HG02981 (cell line): ENCODE results near the gene LRTM2.

ENCODE experiments used
- ATAC-seq: cut with Tn5 transposase; IDR thresholded peaks from one replicate; pipeline ENCODE4 v1.9.1; 2021; ENCODE audit warnings: mild to moderate bottlenecking, moderate library complexity; ENCODE audit not compliant: unreplicated experiment

The LRTM2 gene

DNA sequence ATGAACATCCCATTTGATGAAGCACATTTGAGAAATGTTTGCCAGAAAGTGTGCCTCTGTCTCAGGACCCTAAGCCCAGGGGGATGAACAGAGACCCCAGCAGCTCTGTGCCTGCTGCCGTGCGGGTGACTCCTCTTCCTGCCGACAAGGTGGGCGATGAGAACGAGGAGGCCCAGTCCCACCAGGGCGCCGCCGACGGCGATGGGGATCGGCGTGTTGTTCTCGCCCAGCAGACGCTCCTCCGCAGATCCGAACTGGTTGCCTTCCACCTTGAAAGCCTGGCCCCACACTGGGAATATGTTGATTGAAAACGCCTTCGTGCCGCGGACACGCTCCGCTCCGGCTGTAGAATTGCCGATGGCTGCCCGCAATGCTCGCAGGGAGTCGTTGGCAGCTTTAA is 44.1 kb downstream of the LRTM2 start:
- ATAC-seq = no peak

DNA sequence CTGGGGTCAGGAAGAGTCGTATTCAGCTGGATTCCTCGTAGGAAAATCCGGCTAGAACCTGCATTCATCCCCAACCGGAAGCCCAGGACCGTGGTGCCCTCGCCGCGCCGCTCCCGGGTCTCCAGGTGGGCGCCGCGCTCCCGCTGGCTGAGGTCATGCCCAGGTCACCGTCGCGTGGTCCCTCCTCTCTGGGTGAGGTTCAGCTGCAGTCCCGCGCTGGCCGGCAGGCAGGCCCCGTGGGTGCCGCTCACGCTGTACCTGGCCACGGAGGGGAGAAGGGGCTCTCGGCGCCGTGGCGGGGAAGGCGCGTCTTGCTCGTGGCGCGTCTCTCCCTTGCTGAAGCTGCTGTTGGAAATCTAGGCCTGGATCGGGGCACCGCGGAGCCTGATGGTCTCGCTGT is 44.5 kb downstream of the LRTM2 start:
- ATAC-seq = no peak

DNA sequence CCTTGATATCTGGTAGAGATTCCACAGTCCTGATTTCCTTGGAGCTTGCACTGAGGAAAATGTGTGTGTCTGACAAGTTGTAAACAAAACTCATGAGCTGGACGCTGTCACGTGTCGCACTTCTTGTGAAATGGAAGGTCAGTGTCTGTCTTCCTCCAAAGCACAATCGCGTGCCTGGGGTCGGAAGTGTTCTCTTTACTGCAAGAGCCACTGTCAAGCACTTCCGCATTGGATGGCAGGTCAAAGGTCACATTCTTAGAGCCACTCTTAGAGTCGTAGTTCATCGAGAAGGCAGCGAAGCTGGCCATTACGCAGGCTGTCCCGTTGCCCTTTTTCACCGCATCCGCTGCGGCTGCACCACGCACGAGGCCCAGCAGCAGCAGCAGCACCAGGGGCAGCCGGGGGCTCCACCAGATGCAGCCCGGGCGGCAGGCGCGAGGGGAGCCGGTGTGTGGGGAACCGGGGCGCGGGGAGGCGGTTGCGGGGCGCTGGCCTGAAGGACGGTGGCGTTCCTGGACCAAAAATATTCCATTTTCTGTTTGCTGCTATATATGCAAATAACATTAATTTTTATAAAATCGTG is 45.0 kb downstream of the LRTM2 start:
- no peak for ATAC-seq

DNA sequence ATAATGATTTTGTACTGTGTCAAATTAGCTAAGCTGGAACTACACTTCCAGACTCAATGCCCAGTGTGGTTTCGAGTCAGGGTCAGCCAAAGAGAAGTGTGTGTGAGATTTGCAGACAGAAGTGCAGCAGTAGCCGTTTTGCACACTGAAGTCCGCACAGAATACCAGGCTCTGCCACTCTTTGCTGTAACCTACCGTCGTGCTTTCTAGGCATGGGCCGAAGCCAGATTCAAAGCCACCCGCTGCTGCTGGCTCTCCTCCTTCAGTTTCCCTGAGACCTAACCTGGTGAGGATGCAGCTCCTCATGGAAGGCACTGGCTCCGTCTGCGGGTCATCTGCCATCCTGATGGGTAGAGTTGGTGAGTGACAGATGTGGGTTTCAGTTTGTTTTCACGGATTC is 48.8 kb downstream of the LRTM2 start:
- ATAC-seq = no peak

GRCh38 chr12:1870086-1870485 is 49.7 kb downstream of the LRTM2 start:
- ATAC-seq = no peak

DNA sequence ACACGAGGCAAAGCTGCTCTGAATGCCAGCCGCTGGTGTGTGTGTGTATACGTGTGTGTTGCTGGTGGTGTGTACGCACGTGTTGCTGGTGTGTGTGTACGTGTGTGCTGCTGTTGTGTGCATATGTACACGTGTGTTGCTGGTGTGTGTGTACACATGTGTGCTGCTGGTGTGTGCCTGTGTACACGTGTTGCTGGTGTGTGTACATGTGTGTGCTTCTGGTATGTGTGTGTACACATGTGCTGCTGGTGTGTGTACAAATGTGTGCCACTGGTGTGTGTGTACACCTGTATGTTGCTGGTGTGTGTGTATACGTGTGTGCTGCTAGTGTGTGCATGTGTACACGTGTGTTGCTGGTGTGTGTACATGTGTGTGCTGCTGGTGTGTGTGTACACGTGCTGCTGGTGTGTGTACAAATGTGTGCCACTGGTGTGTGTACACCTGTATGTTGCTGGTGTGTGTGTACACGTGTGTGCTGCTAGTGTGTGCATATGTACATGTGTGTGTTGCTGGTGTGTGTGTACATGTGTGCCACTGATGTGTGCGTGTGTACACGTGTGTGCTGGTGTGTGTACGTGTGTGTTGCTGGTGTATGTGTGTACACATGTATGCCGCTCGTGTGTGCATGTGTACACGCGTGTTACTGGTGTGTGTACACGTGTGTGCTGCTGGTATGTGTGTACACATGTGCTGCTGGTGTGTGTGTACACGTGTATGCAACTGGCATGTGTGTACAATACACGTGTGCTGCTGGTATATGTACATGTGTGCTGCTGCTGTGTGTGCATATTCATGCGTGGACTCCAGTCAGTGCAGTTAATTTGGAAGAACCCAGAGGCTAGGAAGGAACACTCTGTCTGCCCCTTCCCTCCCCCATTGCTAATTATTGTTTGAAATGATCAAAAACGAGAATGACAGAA is 50.9 kb downstream of the LRTM2 start:
- no peak for ATAC-seq

GRCh38 chr12:1872001-1872400 is 51.6 kb downstream of the LRTM2 start:
- ATAC-seq = no peak

DNA sequence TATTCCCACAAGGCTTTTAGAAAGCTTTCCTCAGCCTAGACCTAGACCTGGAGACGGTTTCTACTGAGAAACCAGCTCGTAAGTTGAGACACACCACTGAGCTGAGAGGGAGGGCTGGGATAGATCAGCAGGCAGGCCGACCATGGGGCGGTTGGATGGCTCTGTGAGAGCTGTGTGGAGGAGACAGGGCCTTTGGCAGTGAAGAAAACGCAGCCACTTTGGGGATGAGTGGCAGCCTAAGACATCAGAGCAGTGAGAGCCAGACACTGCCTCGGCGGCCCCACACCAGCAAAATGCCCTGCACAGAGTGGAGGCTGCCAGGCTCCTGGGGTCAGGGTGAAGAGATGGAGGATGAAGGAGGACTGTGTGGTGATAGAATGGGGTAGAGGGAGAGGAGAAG is 52.1 kb downstream of the LRTM2 start:
- no peak for ATAC-seq

DNA sequence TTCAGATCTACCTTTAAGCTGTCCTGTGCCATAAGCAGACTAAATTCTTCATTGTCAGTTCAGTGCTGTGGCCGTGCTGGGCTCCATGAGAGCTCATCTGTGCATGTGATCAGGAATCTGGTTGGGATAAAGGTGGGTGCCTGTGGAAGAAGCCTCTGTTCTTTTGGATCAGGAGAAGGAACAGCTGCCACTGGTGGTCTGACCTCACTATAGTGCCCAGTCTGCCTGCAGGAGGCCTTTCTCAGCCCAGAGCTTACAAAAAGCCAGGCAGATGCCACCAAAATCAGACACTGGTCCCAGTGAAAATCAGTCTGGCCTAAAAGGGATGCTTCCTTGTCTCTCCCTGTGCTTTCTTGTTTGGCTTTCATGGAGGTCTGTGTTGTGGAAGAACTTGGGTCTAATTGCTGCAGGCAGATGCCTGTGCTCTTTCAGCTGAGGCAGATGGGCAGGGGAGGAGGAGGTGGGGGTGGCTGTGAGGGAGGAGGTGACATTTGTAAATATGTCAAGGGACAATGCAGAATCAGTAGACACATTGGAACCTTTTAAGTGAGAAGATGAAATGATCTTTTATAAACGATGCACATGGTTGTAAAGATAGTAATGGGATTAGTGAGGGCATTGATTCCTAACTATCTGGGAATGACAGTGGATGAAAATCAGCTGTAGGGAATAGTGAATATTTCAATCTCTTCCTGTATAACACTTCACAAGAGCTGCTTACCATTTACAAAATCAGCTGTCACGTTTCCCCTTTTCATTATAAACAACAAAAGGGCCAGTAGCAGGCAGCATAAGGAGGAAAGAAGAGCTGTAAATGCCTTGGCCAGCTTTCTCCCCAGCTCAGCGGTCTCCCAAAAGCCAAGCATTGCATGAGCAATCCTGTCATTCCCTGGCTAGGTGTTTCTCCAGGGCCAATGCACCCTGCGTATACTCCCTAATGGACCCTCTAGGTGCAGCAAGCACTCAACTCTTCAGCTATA is 53.5 kb downstream of the LRTM2 start:
- no peak for ATAC-seq

- ATAC-seq = no peak
Observed at GRCh38 chr12:1875608-1876007, 55.2 kb downstream of the LRTM2 start.

DNA sequence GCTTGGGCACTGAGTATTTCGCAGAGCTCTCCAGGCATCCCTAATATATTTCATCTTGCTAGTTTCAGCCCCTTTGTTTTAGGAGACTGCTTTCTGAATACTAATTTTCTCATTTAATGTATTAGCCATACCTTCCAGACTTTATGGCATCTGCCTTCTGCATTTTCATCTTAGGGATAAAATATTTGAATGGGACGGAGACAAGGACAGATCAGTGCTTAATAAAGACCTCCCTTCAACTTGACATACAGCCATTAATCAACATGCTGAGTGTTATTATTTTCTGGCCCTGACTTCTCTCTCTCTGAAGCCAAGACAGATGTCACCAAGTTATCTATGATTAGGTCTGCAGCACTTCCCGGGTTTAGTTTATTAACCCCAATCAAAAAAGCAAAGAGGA is 55.7 kb downstream of the LRTM2 start:
- no peak for ATAC-seq

- ATAC-seq = no peak
Observed at GRCh38 chr12:1877169-1877878, 57.0 kb downstream of the LRTM2 start.

DNA sequence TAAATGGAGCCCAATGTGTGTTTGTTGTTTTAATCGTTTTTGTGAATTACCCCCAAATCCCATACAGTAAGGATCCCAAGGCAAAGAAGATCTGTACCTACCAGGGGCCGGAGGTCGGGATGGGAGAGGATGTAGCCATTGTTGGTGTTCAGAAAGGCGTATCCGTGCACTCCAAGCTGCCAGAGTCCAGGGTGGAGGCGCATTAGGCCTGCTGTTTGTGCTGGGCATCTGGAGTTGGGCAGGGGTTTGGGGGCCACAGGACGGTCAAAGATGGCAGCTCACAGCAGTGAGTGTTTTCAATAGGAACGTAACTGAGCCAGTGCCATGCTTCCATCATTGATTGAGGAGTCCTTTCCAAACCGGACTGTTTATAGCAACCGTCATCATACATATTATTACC is 57.8 kb downstream of the LRTM2 start:
- ATAC-seq = no peak

GRCh38 chr12:1878695-1879094 is 58.3 kb downstream of the LRTM2 start:
- ATAC-seq = no peak

DNA sequence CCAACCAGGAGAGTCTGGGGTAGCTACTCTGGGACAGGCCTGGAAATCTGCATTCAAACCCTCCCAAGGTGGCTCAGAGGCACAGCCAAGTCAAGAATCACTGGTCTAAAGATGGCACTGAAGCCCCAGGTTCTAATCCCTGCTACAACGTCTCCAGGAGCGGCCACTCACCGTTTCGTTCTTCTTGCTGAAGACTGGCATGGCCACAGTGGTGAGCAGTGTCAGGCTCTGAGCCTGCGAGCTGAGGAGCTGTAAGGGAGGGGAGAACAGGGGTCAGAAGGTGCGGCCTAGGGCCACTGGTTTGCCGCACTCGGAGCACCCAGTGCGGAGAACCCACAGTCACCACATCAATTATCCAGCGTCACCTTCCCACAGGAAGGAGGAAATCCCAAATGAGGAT is 59.3 kb downstream of the LRTM2 start:
- no peak for ATAC-seq

- ATAC-seq = no peak
Observed at GRCh38 chr12:1880153-1880845, 59.9 kb downstream of the LRTM2 start.

DNA sequence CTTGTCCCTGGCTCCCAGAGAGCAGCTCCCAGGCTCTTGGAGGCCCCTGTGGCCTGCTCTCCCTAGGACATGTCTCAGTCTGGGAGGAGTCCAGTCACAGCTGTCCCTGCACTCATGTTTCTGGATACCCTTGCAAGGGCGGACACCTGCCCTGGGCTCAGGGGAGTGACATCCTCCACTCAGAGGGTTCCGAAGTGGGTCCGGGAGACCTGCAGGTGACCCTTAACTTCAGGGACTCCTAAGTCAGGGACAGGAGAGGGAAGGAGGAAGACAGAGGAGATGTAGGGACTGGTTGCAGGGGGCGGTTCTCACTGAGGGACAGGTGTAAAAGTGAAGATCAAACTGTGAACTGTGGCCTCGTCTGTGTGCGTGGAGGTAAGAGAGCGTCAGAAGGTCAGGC is 60.5 kb downstream of the LRTM2 start:
- ATAC-seq = no peak

GRCh38 chr12:1881301-1881700 is 60.9 kb downstream of the LRTM2 start:
- ATAC-seq = no peak

DNA sequence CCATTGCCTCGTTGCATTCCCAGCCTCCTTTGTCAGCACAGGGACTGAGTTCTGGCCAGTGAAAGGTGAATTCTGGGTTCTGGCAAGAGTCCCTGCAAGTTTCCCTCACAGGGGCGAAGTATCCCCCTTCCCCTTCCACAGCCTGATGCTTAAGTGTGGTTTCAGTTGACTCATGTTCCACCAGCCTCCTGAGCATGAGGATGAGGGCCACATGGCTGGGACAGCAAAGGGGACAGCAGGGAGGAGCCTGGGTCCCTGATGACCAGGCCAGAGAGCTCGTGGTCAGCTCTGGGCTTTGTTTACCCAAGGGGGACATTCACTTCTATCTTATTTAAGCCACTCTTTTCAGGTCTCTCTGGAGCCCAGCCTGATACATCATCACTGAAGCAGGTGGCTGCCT is 61.6 kb downstream of the LRTM2 start:
- ATAC-seq = no peak

GRCh38 chr12:1882405-1882804 is 62.0 kb downstream of the LRTM2 start:
- no peak for ATAC-seq
